SU-DHL-6 (cell line): ENCODE data around the gene PCSK1.

Source experiments
- H2AFZ ChIP-seq: fragments of 200-600 bp; sonication (generic); 2 replicates; pipeline ENCODE4 v1.6.1; 2014; ENCODE audit warnings: low read depth, mild to moderate bottlenecking, moderate library complexity, mixed read lengths, antibody characterized with exemption, low read length; ENCODE audit not compliant: severe bottlenecking
- H3F3A ChIP-seq: fragments of 200-600 bp; shearing (Covaris generic); 2 replicates; pipeline ENCODE4 v1.6.0; 2016; ENCODE audit warnings: antibody characterized with exemption, mild to moderate bottlenecking; ENCODE audit not compliant: insufficient read depth
- H3K27ac ChIP-seq: fragments of 200-600 bp; sonication (generic); 2 replicates; pipeline ENCODE4 v1.5.1; 2016; ENCODE audit warnings: low read depth, mild to moderate bottlenecking, low read length, moderate library complexity, mixed read lengths
- H3K27me3 ChIP-seq: fragments of 200-600 bp; sonication (generic), shearing (Covaris generic); 2 replicates; pipeline ENCODE4 v1.6.0; 2014; ENCODE audit warnings: mild to moderate bottlenecking, low read length
- H3K36me3 ChIP-seq: fragments of 200-600 bp; sonication (generic); 2 replicates; pipeline ENCODE4 v1.6.1; 2014; ENCODE audit warnings: mild to moderate bottlenecking, low read length, mixed read lengths
- H3K4me2 ChIP-seq: fragments of 300-600, 200-600 bp; shearing (Covaris generic), sonication (generic); 2 replicates; pipeline ENCODE4 v1.6.0; 2014; ENCODE audit warnings: low read length, low read depth, mild to moderate bottlenecking; ENCODE audit not compliant: poor library complexity, severe bottlenecking
- H3K4me3 ChIP-seq: fragments of 200-600 bp; sonication (generic); 2 replicates; pipeline ENCODE4 v1.5.1; 2014; ENCODE audit warnings: antibody characterized with exemption, low read length, mild to moderate bottlenecking, mixed read lengths; ENCODE audit not compliant: insufficient read depth, poor library complexity, severe bottlenecking
- H3K79me2 ChIP-seq: fragments of 200-600 bp; sonication (generic); 2 replicates; pipeline ENCODE4 v1.6.1; 2014; ENCODE audit warnings: mild to moderate bottlenecking, low read length, moderate library complexity; ENCODE audit not compliant: insufficient read depth
- H3K9ac ChIP-seq: fragments of 200-600 bp; sonication (generic); 2 replicates; pipeline ENCODE4 v1.7.0; 2014; ENCODE audit warnings: mild to moderate bottlenecking, low read length
- H3K9me2 ChIP-seq: fragments of 200-600 bp; sonication (generic); replicated peaks from 2 replicates; pipeline ENCODE4 v1.6.1; 2014; ENCODE audit warnings: low read length; ENCODE audit not compliant: insufficient read depth
- H3K9me3 ChIP-seq: fragments of 200-600 bp; sonication (generic); 2 replicates; pipeline ENCODE4 v1.6.1; 2014; ENCODE audit warnings: low read length, mixed read lengths; ENCODE audit not compliant: insufficient read depth
- H4K20me1 ChIP-seq: fragments of 200-600 bp; sonication (generic); 2 replicates; pipeline ENCODE4 v1.6.1; 2014; ENCODE audit warnings: low read depth, mild to moderate bottlenecking, antibody characterized with exemption, low read length, moderate library complexity, mixed read lengths
- CTCF ChIP-seq: fragments of 200-600 bp; sonication (generic); IDR thresholded peaks from one replicate; pipeline ENCODE4 v1.5.1; 2017; ENCODE audit warnings: antibody characterized with exemption, mild to moderate bottlenecking, low read length, moderate library complexity; ENCODE audit not compliant: insufficient read depth, poor library complexity, severe bottlenecking
- EZH2phosphoT487 ChIP-seq: fragments of 200-600 bp; sonication (generic), shearing (Covaris generic); conservative IDR thresholded peaks from 2 replicates; pipeline ENCODE4 v1.6.1; 2018; ENCODE audit warnings: mild to moderate bottlenecking, antibody characterized with exemption, low read length, moderate library complexity, mixed read lengths

Gene PCSK1

GRCh38 chr5:96374653-96375052 lies 58.4 kb downstream of the PCSK1 start:
- Histone ChIP-seq H3K27me3 (no peaks in the 10 kb centered on the region), H3K4me2 (no peak overlapping the region), H3K27ac (no peak overlapping the region), H3K4me3 (no peak overlapping the region), H3K9me2 (no peaks in the 10 kb centered on the region), H3K36me3 (no peaks in the 10 kb centered on the region), H3K9me3 (no peaks in the 10 kb centered on the region), H3K9ac (no peak overlapping the region), H4K20me1 (no peaks in the 10 kb centered on the region), H2AFZ (no peak overlapping the region), H3F3A (no peaks in the 10 kb centered on the region), H3K79me2 (no peaks in the 10 kb centered on the region)
- TF ChIP-seq CTCF (no peak), EZH2phosphoT487 (no peak)

- Histone ChIP-seq H3K9me3 (no peaks in the 10 kb centered on the region), H3F3A (no peaks in the 10 kb centered on the region), H3K9me2 (no peaks in the 10 kb centered on the region), H3K79me2 (no peaks in the 10 kb centered on the region), H3K4me3 (no peak overlapping the region), H2AFZ (no peak overlapping the region), H3K9ac (no peak overlapping the region), H4K20me1 (no peaks in the 10 kb centered on the region), H3K4me2 (no peak overlapping the region), H3K27ac (no peak overlapping the region), H3K27me3 (no peaks in the 10 kb centered on the region), H3K36me3 (no peaks in the 10 kb centered on the region)
- no peak for TF ChIP-seq EZH2phosphoT487
- TF ChIP-seq CTCF, result no peak
Observed at GRCh38 chr5:96373381-96373733, 59.7 kb downstream of the PCSK1 start.

GRCh38 chr5:96372726-96373380 lies 60.2 kb downstream of the PCSK1 start:
- Histone ChIP-seq H3K9me2 (no peaks in the 10 kb centered on the region), H3K27ac (no peak overlapping the region), H3K27me3 (no peaks in the 10 kb centered on the region), H3K9me3 (no peaks in the 10 kb centered on the region), H3K4me2 (no peak overlapping the region), H2AFZ (no peak overlapping the region), H3K9ac (no peak overlapping the region), H3K79me2 (no peaks in the 10 kb centered on the region), H3K36me3 (no peaks in the 10 kb centered on the region), H3K4me3 (no peak overlapping the region), H3F3A (no peaks in the 10 kb centered on the region), H4K20me1 (no peaks in the 10 kb centered on the region)
- TF ChIP-seq CTCF (no peak), EZH2phosphoT487 (no peak)
